Erythroblast (primary cell): ENCODE measurements around the gene STK40.

Experiments
- GATA1 ChIP-seq: IDR thresholded peaks from 2 replicates; pipeline ENCODE4 v1.6.1; 2011; ENCODE audit warnings: low read depth, mild to moderate bottlenecking, control low read depth, low read length, moderate library complexity
- POLR2A ChIP-seq: IDR thresholded peaks from 2 replicates; pipeline ENCODE4 v1.6.1; 2011; ENCODE audit warnings: mild to moderate bottlenecking, low read length

GRCh38 chr1:36307601-36308330 is 78.0 kb downstream of the STK40 start:
- TF ChIP-seq POLR2A (no peak), GATA1 (no peak)
